Gastrocnemius medialis (tissue), 4 donors: ENCODE data around the gene LEMD2. TPM values are rescaled to one million over a fixed set of nuclear protein-coding genes. Genes with fewer than 3 reads are reported as not detected.
A peak's percentile ranks its signal among the peaks of the same experiment; 100 is the strongest.

Source experiments
- ATAC-seq, 2 donors: fragments of 150-250 bp; one replicate each; pipeline ENCODE4 v1.9.1; 2016
- DNase-seq, 2 donors: peaks; one replicate each; pipeline ENCODE4 v3.0.0-alpha.2; 2019
- H3K27ac ChIP-seq, 4 donors: fragments of 200-600 bp; sonication (generic); 1 replicate in 1 of 4; 2 replicates in 3 of 4; pipeline ENCODE4 v1.5.1; 2016 to 2018; ENCODE audit warnings: mild to moderate bottlenecking in 2 of 4, moderate library complexity in 1 of 4
- H3K27me3 ChIP-seq, 3 donors: fragments of 200-600 bp; sonication (generic) in 2 of 3; 1 replicate in 1 of 3; 2 replicates in 2 of 3; pipeline versions ENCODE4 v1.5.1 to v1.6.0; 2016 to 2019; ENCODE audit warnings: mild to moderate bottlenecking in 1 of 3, moderate library complexity in 1 of 3
- H3K36me3 ChIP-seq, 2 donors: fragments of 200-600 bp; sonication (generic) in 1 of 2; one replicate each; pipeline ENCODE4 v1.5.1; 2017 to 2018
- H3K4me1 ChIP-seq, 2 donors: fragments of 200-600 bp; sonication (generic) in 1 of 2; one replicate each; pipeline ENCODE4 v1.5.1; 2016 to 2017; ENCODE audit warnings: mild to moderate bottlenecking in 2 of 2
- H3K4me3 ChIP-seq, 4 donors: fragments of 200-600 bp; sonication (generic) in 3 of 4; 1 replicate in 1 of 4; 2 replicates in 3 of 4; pipeline ENCODE4 v1.5.1; 2016 to 2019; ENCODE audit warnings: mild to moderate bottlenecking in 2 of 4
- H3K9me3 ChIP-seq, 3 donors: fragments of 200-600 bp; sonication (generic) in 2 of 3; 1 replicate in 1 of 3; 2 replicates in 2 of 3; pipeline ENCODE4 v1.5.1; 2016 to 2019
- POLR2A ChIP-seq, 2 donors: fragments of 450-650 bp; IDR thresholded peaks; one replicate each; pipeline ENCODE4 v1.6.1; 2017; ENCODE audit warnings: antibody characterized with exemption in 2 of 2, mild to moderate bottlenecking in 2 of 2, moderate library complexity in 2 of 2
- in situ Hi-C, 4 donors: fragments of 200-750 bp; cut with MboI; loops; one replicate each; pipeline versions ENCODE4 v1.15.0 to v1.8.0; 2017; ENCODE audit warnings: low sequenced_read_pairs in 4 of 4
- intact Hi-C: fragments of 100-400 bp; cut with DNase I; formaldehyde crosslinking; loops from one replicate; pipeline ENCODE4 v1.15.1; 2023; ENCODE audit warnings: low total_unique reads
- total RNA-seq, 4 donors: library from RNA; depleted of rRNA; stranded (reverse); fragments of >200 nt; gene quantifications; one replicate each; pipeline versions ENCODE4 v1.1.0 to v1.2.3, GENCODE V29; 2016
- TF ChIP-seq, protein P1 (sequence below), 5 experiments: fragments of 450-650 bp in 3 of 5; fragments of 200-600 bp in 2 of 5; sonication (generic) in 2 of 5; IDR thresholded peaks in 4 of 5; conservative IDR thresholded peaks in 1 of 5; 1 replicate in 4 of 5; 2 replicates in 1 of 5; pipeline ENCODE4 v1.5.1; 2016 to 2019; ENCODE audit warnings: antibody characterized with exemption in 5 of 5, mild to moderate bottlenecking in 3 of 5, moderate library complexity in 3 of 5

Gene LEMD2
- total RNA-seq, 4 donors from 2014 or later: 34.1 to 39.1 (median 38.1) TPM

GRCh38 chr6:33747823-33748222, 41.1 kb downstream of the LEMD2 start:
- peak; percentile 69 to 89 for DNase-seq
- Histone ChIP-seq H3K4me1 (peaks cover 15 to 26% of the 10 kb centered on the region in 2 donors), H3K36me3 (peaks cover 0 to 20% of the 10 kb centered on the region in 2 donors), H3K4me3 (peak overlapping the region; percentile 66 to 88 (median 79)), H3K9me3 (no peaks in the 10 kb centered on the region), H3K27ac (peak overlapping the region; percentile 98 to 100 (median 100)), H3K27me3 (no peaks in the 10 kb centered on the region)
- in situ Hi-C loops: loop anchor here in 1 of 4 donors (25.0 kb wide), 1 partner anchor 539 kb away; no protein-coding TSS in a partner anchor
- TF ChIP-seq, protein P1, sequence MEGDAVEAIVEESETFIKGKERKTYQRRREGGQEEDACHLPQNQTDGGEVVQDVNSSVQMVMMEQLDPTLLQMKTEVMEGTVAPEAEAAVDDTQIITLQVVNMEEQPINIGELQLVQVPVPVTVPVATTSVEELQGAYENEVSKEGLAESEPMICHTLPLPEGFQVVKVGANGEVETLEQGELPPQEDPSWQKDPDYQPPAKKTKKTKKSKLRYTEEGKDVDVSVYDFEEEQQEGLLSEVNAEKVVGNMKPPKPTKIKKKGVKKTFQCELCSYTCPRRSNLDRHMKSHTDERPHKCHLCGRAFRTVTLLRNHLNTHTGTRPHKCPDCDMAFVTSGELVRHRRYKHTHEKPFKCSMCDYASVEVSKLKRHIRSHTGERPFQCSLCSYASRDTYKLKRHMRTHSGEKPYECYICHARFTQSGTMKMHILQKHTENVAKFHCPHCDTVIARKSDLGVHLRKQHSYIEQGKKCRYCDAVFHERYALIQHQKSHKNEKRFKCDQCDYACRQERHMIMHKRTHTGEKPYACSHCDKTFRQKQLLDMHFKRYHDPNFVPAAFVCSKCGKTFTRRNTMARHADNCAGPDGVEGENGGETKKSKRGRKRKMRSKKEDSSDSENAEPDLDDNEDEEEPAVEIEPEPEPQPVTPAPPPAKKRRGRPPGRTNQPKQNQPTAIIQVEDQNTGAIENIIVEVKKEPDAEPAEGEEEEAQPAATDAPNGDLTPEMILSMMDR (IDR thresholded peaks at IDR 0.05 in 4 of 5, conservative IDR thresholded peaks at IDR 0.05 in 1 of 5): no peak
- TF ChIP-seq POLR2A (IDR thresholded peaks at IDR 0.05): peak in 1 of 2 donors; percentile 63
- intact Hi-C loops: loop anchor here (1.0 to 10.0 kb wide), 3 partner anchors 16 to 1979 kb away; no protein-coding TSS in a partner anchor
- peak; percentile 0 to 1 for ATAC-seq

- DNase-seq (peak; percentile 93 to 98), ATAC-seq (peak; percentile 12 to 18)
- Histone ChIP-seq H3K36me3 (peaks cover 0 to 21% of the 10 kb centered on the region in 2 donors), H3K27me3 (no peaks in the 10 kb centered on the region), H3K4me1 (peaks cover 4 to 24% of the 10 kb centered on the region in 2 donors), H3K4me3 (peak within 1 kb of the TSS; percentile 66 to 88 (median 79)), H3K27ac (peak within 1 kb of the TSS; percentile 98 to 100 (median 100)), H3K9me3 (no peaks in the 10 kb centered on the region)
- in situ Hi-C loops: loop anchor here in 1 of 4 donors (25.0 kb wide), 1 partner anchor 541 kb away; no protein-coding TSS in a partner anchor
- TF ChIP-seq POLR2A (IDR thresholded peaks at IDR 0.05): peak in 1 of 2 donors; percentile 96
- TF ChIP-seq, protein P1 (IDR thresholded peaks at IDR 0.05 in 4 of 5, conservative IDR thresholded peaks at IDR 0.05 in 1 of 5): no peak
- intact Hi-C loops: loop anchor here (1.0 to 10.0 kb wide), 3 partner anchors 14 to 1981 kb away; no protein-coding TSS in a partner anchor
Observed at GRCh38 chr6:33746651-33747100, 42.3 kb downstream of the LEMD2 start, which contains the start of gene IP6K3. Gene IP6K3, minus strand, starts transcription at chr6:33746905. Its CDS starts 11,429 bp downstream, at chr6:33735476.

- in situ Hi-C loops: loop anchor here in 1 of 4 donors (25.0 kb wide), 1 partner anchor 541 kb away; no protein-coding TSS in a partner anchor
Observed at GRCh38 chr6:33746036-33746600, 42.8 kb downstream of the LEMD2 start.

DNA sequence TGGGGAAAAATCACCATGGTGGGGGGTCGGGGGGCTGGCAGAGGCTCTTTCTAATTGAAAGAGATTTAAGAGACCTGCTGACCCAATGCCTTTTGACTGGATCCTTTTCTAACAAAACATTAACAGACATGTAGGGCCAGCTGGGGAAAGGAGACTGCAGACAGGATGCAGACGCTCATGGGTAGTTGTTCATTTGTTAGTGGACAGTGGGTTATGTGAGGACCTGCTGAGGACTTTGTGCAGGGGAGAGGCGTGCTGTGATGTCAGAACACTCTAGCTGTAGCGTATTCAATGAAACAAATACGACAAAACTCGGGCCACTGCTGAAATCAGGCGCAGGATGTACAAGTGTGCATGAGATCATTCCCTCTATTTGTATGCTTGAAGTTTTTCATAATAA, 43.4 kb downstream of the LEMD2 start:
- TF ChIP-seq, protein P1 (IDR thresholded peaks at IDR 0.05 in 4 of 5, conservative IDR thresholded peaks at IDR 0.05 in 1 of 5): no peak
- TF ChIP-seq POLR2A (IDR thresholded peaks at IDR 0.05): no peak
- DNase-seq (no peak), ATAC-seq (no peak)
- peaks cover 0 to 21% of the 10 kb centered on the region in 2 donors for H3K36me3 ChIP-seq
- in situ Hi-C loops (loop anchor here in 1 of 4 donors (25.0 kb wide), 1 partner anchor 542 kb away; no protein-coding TSS in a partner anchor), intact Hi-C loops (loop anchor here (5.0 to 10.0 kb wide), 2 partner anchors 1619 to 1982 kb away; no protein-coding TSS in a partner anchor)
- peak overlapping the region; percentile 98 to 100 (median 100) for H3K27ac ChIP-seq
- H3K27me3 ChIP-seq: no peaks in the 10 kb centered on the region
- peak overlapping the region; percentile 66 to 88 (median 79) for H3K4me3 ChIP-seq
- no peaks in the 10 kb centered on the region for H3K9me3 ChIP-seq
- H3K4me1 ChIP-seq: peaks cover 8 to 29% of the 10 kb centered on the region in 2 donors

More at GRCh38 chr6:33746036-33746600, 42.8 kb downstream of the LEMD2 start:
- Histone ChIP-seq H3K4me3 (peak overlapping the region; percentile 66 to 88 (median 79)), H3K4me1 (peaks cover 3 to 23% of the 10 kb centered on the region in 2 donors), H3K27ac (peak overlapping the region; percentile 98 to 100 (median 100)), H3K9me3 (no peaks in the 10 kb centered on the region), H3K36me3 (peaks cover 0 to 21% of the 10 kb centered on the region in 2 donors), H3K27me3 (no peaks in the 10 kb centered on the region)
- DNase-seq: peak; percentile 93 to 97
- intact Hi-C loops: loop anchor here (5.0 to 10.0 kb wide), 2 partner anchors 1619 to 1981 kb away; no protein-coding TSS in a partner anchor
- TF ChIP-seq, protein P1 (IDR thresholded peaks at IDR 0.05 in 4 of 5, conservative IDR thresholded peaks at IDR 0.05 in 1 of 5): peak in 2 of 5 experiments; percentile 31 to 44
- peak in 1 of 2 donors; percentile 13 for TF ChIP-seq POLR2A (IDR thresholded peaks at IDR 0.05)
- ATAC-seq: peak; percentile 2
